Measurements from ENCODE around the gene SUCLG1.
"Not testable (repeated sequence)": the region's sequence is repeated elsewhere in the genome, so short reads cannot be mapped to it uniquely, and the experiment has no call there.

Gene SUCLG1

DNA sequence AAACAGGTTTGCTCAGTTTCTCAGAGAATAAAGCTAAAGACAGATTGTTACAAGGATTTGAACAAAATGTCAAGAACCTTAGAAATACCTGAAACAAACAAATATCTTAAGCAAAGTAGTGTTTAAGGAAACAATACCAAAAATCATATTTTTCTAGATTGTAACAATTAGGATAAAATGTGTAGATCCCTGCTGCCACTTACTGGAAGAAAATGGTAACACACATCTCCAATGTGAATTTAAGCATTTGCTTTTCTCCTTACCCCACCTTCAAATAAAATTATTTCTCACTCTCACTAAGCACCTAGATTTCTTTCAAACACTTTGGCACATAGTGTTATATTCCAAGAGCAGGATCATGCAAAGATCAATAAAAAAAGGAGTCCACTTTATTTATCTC is 34.9 kb downstream of the SUCLG1 start:
- no peak for DNase-seq (ENCODE audit: low read depth in 1 of 2, low spot score in 1 of 2)

- no peak for DNase-seq (ENCODE audit: low read depth in 1 of 2, low spot score in 1 of 2)
Observed at GRCh38 chr2:84421791-84422190, 37.3 kb downstream of the SUCLG1 start.

DNA sequence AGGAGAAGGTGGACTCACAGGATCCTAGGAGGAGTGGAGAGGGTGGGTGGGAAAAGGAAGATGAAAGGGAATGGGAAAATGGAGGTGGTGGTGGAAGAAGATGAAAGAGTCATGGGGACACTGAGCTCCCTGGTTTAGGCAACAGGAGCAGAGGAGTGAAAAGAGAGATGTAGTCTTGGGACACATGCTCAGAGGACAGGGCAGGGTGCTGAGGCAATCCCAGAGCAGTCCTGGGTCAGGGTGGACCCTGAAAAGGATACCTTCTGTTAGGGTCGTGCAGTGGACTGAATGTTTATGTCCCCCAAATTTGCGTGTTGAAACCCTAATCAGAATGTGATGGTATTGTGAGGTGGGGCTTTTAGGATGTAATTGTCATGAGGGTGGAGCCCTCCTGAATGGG is 37.9 kb downstream of the SUCLG1 start:
- DNase-seq (ENCODE audit: low read depth in 1 of 2, low spot score in 1 of 2) = no peak

DNA sequence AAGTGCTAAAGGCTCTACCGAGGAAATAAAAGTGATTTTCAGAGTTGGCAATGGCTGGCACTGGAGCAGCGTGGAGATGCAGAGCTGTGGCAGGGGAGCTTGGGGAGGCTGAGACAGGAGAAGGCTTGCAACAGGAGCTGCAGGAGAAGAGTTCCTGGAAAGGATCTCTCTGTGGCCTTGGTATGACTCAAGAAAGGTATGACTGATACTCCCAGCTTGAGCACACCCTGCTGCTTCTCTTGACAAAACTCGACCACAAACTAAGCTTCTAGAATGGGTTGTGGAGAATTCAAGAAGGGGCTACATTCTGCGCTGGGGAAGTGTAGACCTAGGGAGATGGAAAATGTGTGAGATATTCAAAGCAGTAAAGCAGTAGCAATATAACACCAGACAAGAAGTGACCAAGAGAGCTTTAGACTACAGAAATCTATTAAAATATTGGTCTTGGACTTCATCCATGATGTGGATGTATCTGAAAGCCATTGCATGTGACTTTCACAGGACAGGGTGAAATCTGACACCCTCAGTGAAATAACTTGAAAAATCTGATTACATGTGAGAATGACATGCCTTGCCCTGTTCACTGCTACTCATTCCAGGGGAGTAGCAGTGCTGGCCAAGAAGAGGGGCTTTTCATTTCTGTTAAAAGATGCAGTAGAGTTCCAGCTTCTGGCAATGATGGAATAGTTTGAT is 41.5 kb downstream of the SUCLG1 start:
- DNase-seq (ENCODE audit: low read depth in 1 of 2, low spot score in 1 of 2) = no peak

- DNase-seq (ENCODE audit: low read depth in 1 of 2, low spot score in 1 of 2) = no peak
Observed at GRCh38 chr2:84409531-84409930, 49.5 kb downstream of the SUCLG1 start.

GRCh38 chr2:84402111-84402510 is 57.0 kb downstream of the SUCLG1 start:
- DNase-seq (ENCODE audit: low read depth in 1 of 2, low spot score in 1 of 2) = not testable (repeated sequence)

- not testable (repeated sequence) for DNase-seq (ENCODE audit: low read depth in 1 of 2, low spot score in 1 of 2)
Observed at GRCh38 chr2:84399839-84400238, 59.2 kb downstream of the SUCLG1 start.

DNA sequence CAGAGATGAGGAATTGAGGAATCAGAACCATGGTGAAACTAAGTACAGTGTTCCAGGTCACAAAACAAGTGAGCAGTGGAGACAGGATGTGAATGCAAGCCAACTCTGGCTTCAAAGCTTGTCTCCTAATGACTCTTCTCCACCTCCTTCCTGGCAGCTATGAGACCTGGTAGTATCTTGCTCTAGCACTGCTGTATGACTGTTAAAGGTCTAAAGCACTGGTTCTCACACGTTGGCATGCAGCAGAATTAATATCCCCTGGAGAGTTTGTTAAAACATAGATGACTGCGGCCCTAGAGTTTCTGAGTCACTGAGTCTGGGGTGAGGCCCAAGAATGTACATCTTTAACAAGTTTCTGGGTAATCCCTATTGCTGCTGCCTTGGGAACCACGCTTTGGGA is 63.3 kb downstream of the SUCLG1 start:
- DNase-seq (ENCODE audit: low read depth in 1 of 2, low spot score in 1 of 2) = no peak

- no peak for DNase-seq (ENCODE audit: low read depth in 1 of 2, low spot score in 1 of 2)
Observed at GRCh38 chr2:84394628-84395027, 64.5 kb downstream of the SUCLG1 start.

GRCh38 chr2:84393829-84394228 is 65.3 kb downstream of the SUCLG1 start:
- no peak for DNase-seq (ENCODE audit: low read depth in 1 of 2, low spot score in 1 of 2)

GRCh38 chr2:84389794-84390193 is 69.3 kb downstream of the SUCLG1 start:
- DNase-seq (ENCODE audit: low read depth in 1 of 2, low spot score in 1 of 2) = no peak

DNA sequence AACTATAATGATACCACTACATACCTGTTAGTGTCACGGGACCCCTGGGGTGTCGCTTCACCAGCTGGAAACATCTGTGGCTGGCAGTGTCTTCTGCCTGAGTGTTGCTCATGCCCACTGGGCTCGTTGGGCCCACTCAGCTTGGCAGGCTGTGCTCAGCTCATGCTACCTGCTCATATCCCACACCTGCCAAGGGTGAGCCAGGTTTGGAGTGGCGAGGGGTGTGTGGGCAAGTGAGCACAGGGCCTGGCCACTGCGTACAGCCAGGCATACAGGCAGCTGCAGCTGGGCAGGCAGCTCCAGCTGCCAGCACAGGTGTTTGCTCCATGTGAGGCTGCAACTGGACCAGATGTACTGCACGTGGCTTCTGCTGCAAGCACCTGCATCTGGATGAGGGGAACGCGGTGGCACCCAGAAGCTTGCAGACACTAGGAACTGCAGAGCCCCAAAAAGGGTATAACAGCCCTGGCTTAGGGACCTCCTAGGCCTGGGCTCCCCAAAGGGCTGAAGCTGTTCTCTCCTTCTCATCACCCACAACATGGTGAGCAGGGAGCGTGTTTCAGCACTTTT is 70.1 kb downstream of the SUCLG1 start:
- DNase-seq (ENCODE audit: low read depth in 1 of 2, low spot score in 1 of 2) = no peak

GRCh38 chr2:84388133-84388532 is 70.9 kb downstream of the SUCLG1 start:
- DNase-seq (ENCODE audit: low read depth in 1 of 2, low spot score in 1 of 2) = no peak

GRCh38 chr2:84386336-84387040 is 72.6 kb downstream of the SUCLG1 start:
- no peak for DNase-seq (ENCODE audit: low read depth in 1 of 2, low spot score in 1 of 2)

- no peak for DNase-seq (ENCODE audit: low read depth in 1 of 2, low spot score in 1 of 2)
Observed at GRCh38 chr2:84383271-84383670, 75.8 kb downstream of the SUCLG1 start.

- DNase-seq (ENCODE audit: low read depth in 1 of 2, low spot score in 1 of 2) = no peak
Observed at GRCh38 chr2:84380875-84381274, 78.2 kb downstream of the SUCLG1 start.

DNA sequence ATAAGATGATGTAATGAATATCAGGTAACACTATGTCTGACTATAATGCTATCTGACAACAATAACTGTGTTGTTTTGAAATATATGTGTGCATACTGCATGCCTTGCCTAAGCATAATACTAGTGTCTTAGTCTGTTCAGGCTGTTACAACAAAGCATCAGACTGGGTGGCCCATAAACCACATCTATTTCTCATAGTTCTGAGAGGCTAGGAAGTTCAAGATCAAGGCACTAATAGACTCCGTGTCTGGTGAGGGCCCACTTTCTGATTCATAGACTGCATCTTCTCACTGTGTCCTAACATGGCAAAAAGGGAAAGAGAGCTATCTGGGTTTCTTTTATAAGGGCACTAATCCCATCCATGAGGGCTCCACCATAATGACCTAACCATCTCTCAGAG is 80.1 kb downstream of the SUCLG1 start:
- DNase-seq (ENCODE audit: low read depth in 1 of 2, low spot score in 1 of 2) = no peak

DNA sequence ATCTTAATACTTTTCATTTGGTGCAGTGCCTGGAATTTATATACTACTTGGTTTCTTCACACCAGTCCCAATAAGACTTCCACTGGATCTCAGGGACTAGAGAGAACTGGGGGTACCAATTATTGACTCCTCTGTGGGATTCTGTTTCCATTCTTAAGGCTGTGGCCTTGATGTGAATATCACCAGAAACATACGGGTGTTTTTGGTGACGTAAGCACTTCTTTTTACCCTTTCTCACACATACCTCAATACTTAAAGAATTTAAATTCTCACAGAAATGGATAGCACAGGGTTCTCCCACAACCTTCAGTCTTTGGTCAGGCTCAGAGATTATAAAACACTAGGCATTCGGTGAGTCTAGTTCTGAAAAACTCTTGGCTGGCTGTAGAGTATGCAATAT is 84.1 kb downstream of the SUCLG1 start:
- no peak for DNase-seq (ENCODE audit: low read depth in 1 of 2, low spot score in 1 of 2)

GRCh38 chr2:84373866-84374265 is 85.2 kb downstream of the SUCLG1 start:
- DNase-seq (ENCODE audit: low read depth in 1 of 2, low spot score in 1 of 2) = no peak
